CD4-positive, alpha-beta T cell treated with Interleukin-15 for 1 hour (primary cell): Measurements from ENCODE around the gene B3GALT2.
"Not testable (repeated sequence)": the region's sequence is repeated elsewhere in the genome, so short reads cannot be mapped to it uniquely, and the experiment has no call there.

ENCODE experiments used
- DNase-seq: peaks from one replicate; pipeline ENCODE4 v3.0.0-alpha.2; 2020

B3GALT2 gene

GRCh38 chr1:193185901-193186731 lies at the start of gene B3GALT2:
Gene B3GALT2 (minus strand): TSS chr1:193186613. CDS start chr1:193181562, 5,051 bp downstream.
- no peak for DNase-seq

- no peak for DNase-seq
Measured at GRCh38 chr1:193234530-193234929, 48.1 kb upstream of the B3GALT2 start.

- not testable (repeated sequence) for DNase-seq
Measured at GRCh38 chr1:193231146-193231545, 44.7 kb upstream of the B3GALT2 start.

GRCh38 chr1:193229136-193229535 lies 42.7 kb upstream of the B3GALT2 start:
- no peak for DNase-seq

GRCh38 chr1:193222056-193222615 lies 35.7 kb upstream of the B3GALT2 start:
- DNase-seq = no peak

- DNase-seq = no peak
Measured at GRCh38 chr1:193221651-193222050, 35.2 kb upstream of the B3GALT2 start.

GRCh38 chr1:193219391-193219790 lies 33.0 kb upstream of the B3GALT2 start:
- no peak for DNase-seq

GRCh38 chr1:193216920-193217319 lies 30.5 kb upstream of the B3GALT2 start:
- no peak for DNase-seq

- DNase-seq = no peak
Measured at GRCh38 chr1:193213998-193214397, 27.6 kb upstream of the B3GALT2 start.

GRCh38 chr1:193212637-193213036 lies 26.2 kb upstream of the B3GALT2 start:
- DNase-seq = no peak

- DNase-seq = no peak
Measured at GRCh38 chr1:193211539-193211938, 25.1 kb upstream of the B3GALT2 start.

- DNase-seq = no peak
Measured at GRCh38 chr1:193210996-193211395, 24.6 kb upstream of the B3GALT2 start.

GRCh38 chr1:193201021-193201420 lies 14.6 kb upstream of the B3GALT2 start:
- DNase-seq = no peak

- DNase-seq = no peak
Measured at GRCh38 chr1:193199940-193200339, 13.5 kb upstream of the B3GALT2 start.

GRCh38 chr1:193192586-193192985 lies 6.2 kb upstream of the B3GALT2 start:
- DNase-seq = no peak

- DNase-seq = no peak
Measured at GRCh38 chr1:193190096-193190744, 3.8 kb upstream of the B3GALT2 start.

- DNase-seq = no peak
Measured at GRCh38 chr1:193189442-193190095, 3.2 kb upstream of the B3GALT2 start.

GRCh38 chr1:193188915-193189314 lies 2.5 kb upstream of the B3GALT2 start:
- DNase-seq = not testable (repeated sequence)

- DNase-seq = no peak
Measured at GRCh38 chr1:193187114-193187513, 701 bp upstream of the B3GALT2 start.

GRCh38 chr1:193185211-193185610 lies 1.2 kb downstream of the B3GALT2 start:
- no peak for DNase-seq

GRCh38 chr1:193184776-193185175 lies 1.6 kb downstream of the B3GALT2 start:
- no peak for DNase-seq

- no peak for DNase-seq
Measured at GRCh38 chr1:193183019-193183627, 3.3 kb downstream of the B3GALT2 start.

- DNase-seq = no peak
Measured at GRCh38 chr1:193181985-193182384, 4.4 kb downstream of the B3GALT2 start.
